Mesodermal cell (in vitro differentiated cells): ENCODE results near the gene MT4.

Source experiments
- H3K27ac ChIP-seq: 2 replicates; pipeline ENCODE4 v1.7.0; 2013; ENCODE audit warnings: mild to moderate bottlenecking, low read depth, low read length, moderate library complexity; ENCODE audit not compliant: severe bottlenecking
- H3K36me3 ChIP-seq: 2 replicates; pipeline ENCODE4 v1.7.1; 2013; ENCODE audit warnings: mild to moderate bottlenecking, low read length, moderate library complexity; ENCODE audit not compliant: control insufficient read depth, insufficient read depth
- H3K4me1 ChIP-seq: one replicate; pipeline ENCODE4 v1.7.1; 2013; ENCODE audit warnings: mild to moderate bottlenecking, low read length; ENCODE audit not compliant: insufficient read depth, control insufficient read depth, poor library complexity, severe bottlenecking
- H3K4me3 ChIP-seq: 2 replicates; pipeline ENCODE4 v1.7.0; 2013; ENCODE audit warnings: low read length, control low read depth, mild to moderate bottlenecking; ENCODE audit not compliant: insufficient read depth, poor library complexity, severe bottlenecking; ENCODE audit errors: extremely low read depth
- H3K9me3 ChIP-seq: 2 replicates; pipeline ENCODE4 v1.7.1; 2013; ENCODE audit warnings: mild to moderate bottlenecking, low read length, moderate library complexity; ENCODE audit not compliant: control insufficient read depth
- WGBS, 2 experiments: methylation state at CpG; one replicate each; pipeline ENCODE4 v1.1.5; 2013; ENCODE audit warnings: missing lambda C conversion rate in 2 of 2; ENCODE audit not compliant: insufficient coverage in 2 of 2; 5-methylcytosine and 5-hydroxymethylcytosine counted together

MT4 gene

GRCh38 chr16:56611281-56611833 lies 46.5 kb downstream of the MT4 start:
- 93 to 100% methylated on average over 1 to 2 of the region's 2 CpGs for WGBS, 2 experiments
- H3K4me1 ChIP-seq = peaks cover 36% of the 10 kb centered on the region
- no peaks in the 10 kb centered on the region for H3K9me3 ChIP-seq
- H3K4me3 ChIP-seq = no peak overlapping the region
- no peak overlapping the region for H3K27ac ChIP-seq
- H3K36me3 ChIP-seq = no peaks in the 10 kb centered on the region

GRCh38 chr16:56613706-56614105 lies 48.8 kb downstream of the MT4 start:
- peaks cover 23% of the 10 kb centered on the region for H3K4me1 ChIP-seq
- H3K4me3 ChIP-seq = no peak overlapping the region
- H3K27ac ChIP-seq = no peak overlapping the region
- H3K9me3 ChIP-seq = no peaks in the 10 kb centered on the region
- no peaks in the 10 kb centered on the region for H3K36me3 ChIP-seq

- Histone ChIP-seq H3K27ac (no peak overlapping the region), H3K4me3 (no peak overlapping the region), H3K9me3 (no peaks in the 10 kb centered on the region), H3K36me3 (no peaks in the 10 kb centered on the region), H3K4me1 (peaks cover 16% of the 10 kb centered on the region)
Measured at GRCh38 chr16:56614549-56614991, 49.7 kb downstream of the MT4 start.

GRCh38 chr16:56615353-56615752 lies 50.5 kb downstream of the MT4 start:
- Histone ChIP-seq H3K36me3 (no peaks in the 10 kb centered on the region), H3K27ac (no peak overlapping the region), H3K4me1 (peaks cover 11% of the 10 kb centered on the region), H3K4me3 (no peak overlapping the region), H3K9me3 (no peaks in the 10 kb centered on the region)
- WGBS, 2 experiments = 100% methylated on average over 1 of the region's 3 CpGs

GRCh38 chr16:56616608-56617211 lies 51.8 kb downstream of the MT4 start:
- H3K9me3 ChIP-seq = no peaks in the 10 kb centered on the region
- H3K27ac ChIP-seq = no peak overlapping the region
- peaks cover 6% of the 10 kb centered on the region for H3K4me1 ChIP-seq
- no peaks in the 10 kb centered on the region for H3K36me3 ChIP-seq
- 39 to 43% methylated on average over 17 to 18 of the region's 23 CpGs for WGBS, 2 experiments
- H3K4me3 ChIP-seq = peak overlapping the region; percentile 22

- 11 to 13% methylated on average over 22 to 25 of the region's 41 CpGs for WGBS, 2 experiments
- no peaks in the 10 kb centered on the region for H3K9me3 ChIP-seq
- H3K36me3 ChIP-seq = no peaks in the 10 kb centered on the region
- H3K4me3 ChIP-seq = peak overlapping the region; percentile 22
- H3K4me1 ChIP-seq = peaks cover 6% of the 10 kb centered on the region
- no peak overlapping the region for H3K27ac ChIP-seq
Measured at GRCh38 chr16:56617212-56618085, 52.6 kb downstream of the MT4 start.

- Histone ChIP-seq H3K4me1 (peaks cover 6% of the 10 kb centered on the region), H3K9me3 (no peaks in the 10 kb centered on the region), H3K36me3 (no peaks in the 10 kb centered on the region), H3K4me3 (no peak overlapping the region), H3K27ac (no peak overlapping the region)
- 41 to 50% methylated on average over 5 to 6 of the region's 6 CpGs for WGBS, 2 experiments
Measured at GRCh38 chr16:56618138-56618537, 53.3 kb downstream of the MT4 start.
